Activated CD4-positive, alpha-beta T cell treated with anti-CD3 and anti-CD28 coated beads for 4 hours (primary cell): ENCODE results near the gene TXLNA.

Experiments used
- DNase-seq, 2 donors: peaks; one replicate each; pipeline ENCODE4 v3.0.0-alpha.2; 2020

Gene TXLNA

DNA sequence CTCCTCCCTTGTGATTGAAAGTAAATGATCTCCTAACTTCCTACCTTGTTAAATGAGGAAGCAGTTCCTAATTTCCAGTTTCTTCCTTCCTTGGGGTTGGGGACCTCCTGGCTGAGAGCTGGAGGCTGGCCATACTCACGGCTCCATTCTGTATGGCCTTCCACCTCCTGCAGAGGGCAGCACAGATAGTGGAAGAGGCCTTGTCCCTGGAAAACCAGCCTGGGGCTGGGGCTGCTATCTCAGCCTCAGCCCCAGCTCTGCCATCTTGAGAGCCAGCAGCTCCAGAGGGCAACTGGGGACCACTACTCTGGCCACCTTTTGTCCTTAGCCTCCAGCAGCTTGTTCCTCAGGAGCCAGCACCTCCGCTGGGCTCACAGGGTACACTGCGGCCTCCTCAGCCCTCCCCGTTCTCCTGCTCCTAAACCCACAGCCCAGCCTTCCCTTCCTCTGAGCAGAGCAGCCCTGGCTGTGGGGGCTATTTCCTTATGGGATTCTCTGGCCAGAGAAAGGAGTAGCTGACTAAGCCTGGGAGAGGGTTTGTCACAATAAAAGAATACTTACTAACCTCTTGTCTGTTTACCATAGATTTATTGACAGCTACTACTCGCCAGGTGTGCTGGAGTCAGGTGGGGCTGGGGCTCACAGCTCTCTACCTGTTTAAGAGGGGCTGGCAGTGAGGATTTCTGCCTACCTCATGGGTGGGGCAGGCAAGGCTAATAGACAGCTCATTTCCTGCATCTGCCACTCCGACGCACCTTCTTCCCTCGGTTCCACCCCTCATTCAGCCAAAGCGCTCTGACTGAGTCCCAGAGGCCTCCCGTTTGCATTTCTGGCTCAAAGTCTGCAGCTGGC is 36.4 kb downstream of the TXLNA start:
- peak; percentile 58 to 67 for DNase-seq

DNA sequence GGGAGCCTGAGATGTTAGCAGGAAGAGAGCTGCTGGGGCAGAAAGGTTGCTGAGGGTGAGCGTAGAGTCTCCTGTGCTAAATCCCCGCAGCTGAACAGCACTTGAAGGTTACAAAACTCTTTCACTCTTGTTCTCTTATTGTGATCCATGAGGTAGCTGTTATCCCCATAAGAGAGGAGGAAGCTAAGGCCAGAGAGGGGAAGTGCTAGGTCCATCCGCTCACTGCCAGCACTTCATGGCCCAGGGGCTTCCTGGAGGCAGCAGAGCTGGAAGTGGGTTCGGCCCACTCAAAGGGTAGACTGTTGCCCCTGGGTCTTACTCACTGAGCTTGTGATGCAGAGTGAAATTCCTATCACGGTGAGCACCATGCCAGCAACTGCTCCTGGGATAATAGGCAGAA is 37.1 kb downstream of the TXLNA start:
- DNase-seq: no peak

DNA sequence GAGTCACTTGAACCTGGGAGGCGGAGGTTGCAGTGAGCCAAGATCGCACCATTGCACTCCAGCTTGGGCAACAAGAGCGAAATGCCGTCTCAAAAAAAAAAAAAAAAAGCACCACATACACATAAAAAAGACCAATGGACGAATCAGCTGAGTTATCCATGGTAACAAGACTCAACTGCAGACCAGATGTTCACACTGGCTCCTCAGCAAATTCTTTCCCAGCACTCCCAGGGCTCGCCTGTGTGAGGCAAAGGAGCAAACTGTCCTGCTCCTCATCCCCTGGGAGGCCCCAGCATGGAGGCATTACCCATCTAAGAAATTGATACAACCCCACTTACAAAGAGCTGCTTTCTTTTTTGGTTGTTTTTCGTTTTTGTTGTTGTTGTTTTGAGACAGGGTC is 39.5 kb downstream of the TXLNA start:
- DNase-seq: no peak

DNA sequence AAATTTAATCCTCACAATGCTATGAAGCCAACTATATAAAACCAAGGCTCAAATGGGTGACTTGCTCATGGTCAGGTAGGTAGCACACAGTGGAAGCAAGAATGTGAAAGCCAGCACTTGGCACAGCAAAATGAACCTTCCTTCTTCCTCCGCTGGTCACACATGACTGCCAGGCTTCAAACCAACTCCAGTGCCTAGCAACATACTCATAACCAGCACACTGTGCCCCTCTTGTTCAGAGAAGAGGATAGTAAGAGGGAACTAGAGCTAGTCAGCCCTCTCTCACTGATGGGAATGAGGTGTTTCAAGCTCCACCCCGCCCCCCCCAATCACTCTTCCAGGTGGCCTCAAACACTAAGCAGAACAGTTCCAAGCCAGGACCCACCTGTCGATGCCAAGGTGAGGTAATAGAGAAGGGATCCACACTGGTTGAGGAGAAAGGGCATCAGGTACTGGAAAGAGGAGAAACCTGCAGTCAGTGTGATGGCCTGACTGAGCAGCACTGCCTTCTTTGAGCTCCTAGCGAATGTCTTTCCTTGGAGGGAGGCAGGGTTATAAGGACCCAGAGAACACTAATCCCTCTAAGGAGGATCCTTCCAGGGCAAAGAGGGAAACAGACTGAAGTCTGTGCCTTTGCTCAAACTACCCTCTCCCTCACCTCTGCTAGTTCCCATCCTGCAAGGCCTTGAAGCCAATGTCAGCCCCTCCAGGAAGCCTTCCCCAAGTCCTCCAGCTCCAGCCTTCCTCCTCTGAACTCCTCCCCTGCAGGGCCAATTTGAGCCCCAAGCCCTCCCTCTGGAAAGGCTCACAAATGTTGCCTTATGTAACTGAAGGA is 41.5 kb downstream of the TXLNA start:
- DNase-seq: no peak

DNA sequence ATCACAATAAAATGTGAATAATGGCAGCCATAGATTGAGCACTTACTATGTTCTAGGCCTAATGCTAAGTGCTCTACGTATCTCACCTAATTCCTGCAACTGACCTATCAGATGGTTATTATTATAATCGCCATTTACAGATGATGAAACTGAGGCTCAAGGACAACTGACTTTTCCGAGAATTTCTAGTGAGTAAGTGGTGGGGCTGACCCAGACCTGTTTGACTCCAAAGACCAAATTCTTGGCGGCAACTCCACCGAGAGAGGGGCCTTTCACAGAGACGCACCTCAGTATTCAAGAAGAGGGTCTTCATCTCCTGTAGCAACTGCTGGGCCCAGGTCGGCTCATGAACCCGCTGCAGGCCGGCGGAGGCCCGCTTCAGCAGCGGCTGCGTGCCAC is 42.1 kb downstream of the TXLNA start:
- no peak for DNase-seq

DNA sequence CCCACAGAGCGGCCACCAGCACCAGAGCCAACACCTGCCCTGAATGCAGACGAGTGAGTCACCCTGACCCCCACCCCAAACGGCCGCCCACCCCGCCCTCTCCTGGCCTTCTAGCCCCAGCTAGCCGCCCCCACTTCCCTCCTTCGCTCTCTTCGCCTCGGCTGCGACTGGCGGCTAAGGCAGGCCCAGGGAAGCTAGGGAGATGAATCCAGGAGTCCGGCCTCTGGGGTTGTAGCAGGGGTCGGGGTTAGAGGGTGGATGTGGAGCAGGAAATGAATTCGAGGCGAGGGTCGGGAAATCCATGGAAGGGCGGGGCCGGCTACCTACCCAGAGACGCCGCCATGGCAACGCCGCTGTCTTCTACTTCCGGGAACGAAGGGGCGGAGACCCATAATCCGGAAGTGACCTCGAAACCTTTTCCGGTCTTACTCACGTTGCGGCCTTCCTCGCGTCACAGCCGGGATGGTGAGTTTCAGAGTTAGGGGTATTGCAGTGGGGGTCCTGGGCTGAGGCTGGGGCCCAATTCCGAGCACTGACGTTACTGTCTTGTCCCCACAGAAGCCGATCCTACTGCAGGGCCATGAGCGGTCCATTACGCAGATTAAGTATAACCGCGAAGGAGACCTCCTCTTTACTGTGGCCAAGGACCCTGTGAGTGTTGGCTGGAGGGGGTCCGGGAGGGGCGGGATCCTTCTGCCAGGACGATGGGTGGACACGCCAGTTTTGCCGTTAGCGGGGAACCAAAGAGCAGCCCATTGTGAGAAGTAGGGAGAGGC is 42.7 kb downstream of the TXLNA start, which contains the start of the genes EIF3I and TMEM234:
TSS of gene EIF3I (plus strand) at position 428 of the 776 bp plus-strand sequence. CDS start at position 463, 35 bp downstream.
TSS of gene TMEM234 (minus strand) at position 374 of the 776 bp plus-strand sequence. CDS start at position 343, 31 bp downstream.
- peak; percentile 90 to 91 for DNase-seq

DNA sequence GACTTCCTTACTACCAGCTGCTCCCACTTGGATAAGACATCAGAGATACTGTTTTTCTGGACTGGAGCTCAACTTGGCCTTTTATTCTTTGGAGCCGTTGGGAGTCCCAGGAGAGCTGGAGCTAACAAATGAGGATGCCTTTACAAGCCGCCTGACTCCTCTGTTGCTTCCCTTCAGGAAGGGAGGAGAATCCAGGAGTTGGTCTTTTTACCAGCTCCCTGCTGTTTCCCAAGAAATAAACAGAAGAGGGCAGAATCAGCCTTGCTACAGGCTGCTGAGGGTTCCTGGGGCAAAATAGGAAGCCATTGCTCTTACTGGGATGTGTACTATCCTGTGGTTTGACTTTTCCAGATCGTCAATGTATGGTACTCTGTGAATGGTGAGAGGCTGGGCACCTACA is 44.2 kb downstream of the TXLNA start:
- no peak for DNase-seq

DNA sequence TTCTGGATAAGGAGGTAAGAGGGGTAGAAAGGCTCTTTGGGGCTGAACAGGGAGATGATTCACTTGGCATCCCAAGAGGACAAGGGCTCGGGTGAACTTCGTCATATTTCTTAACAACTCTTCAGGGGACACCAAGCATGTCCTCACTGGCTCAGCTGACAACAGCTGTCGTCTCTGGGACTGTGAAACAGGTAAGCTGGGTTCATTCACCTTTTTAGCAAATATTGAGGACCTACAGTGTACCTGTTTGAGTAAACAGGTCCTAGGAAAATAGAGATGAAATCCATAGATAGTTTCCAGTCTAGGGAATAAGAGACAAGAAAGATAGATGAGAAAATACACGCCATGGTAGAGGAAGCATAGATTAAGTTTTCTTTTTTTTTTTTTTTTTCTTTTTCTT is 44.8 kb downstream of the TXLNA start:
- no peak for DNase-seq

DNA sequence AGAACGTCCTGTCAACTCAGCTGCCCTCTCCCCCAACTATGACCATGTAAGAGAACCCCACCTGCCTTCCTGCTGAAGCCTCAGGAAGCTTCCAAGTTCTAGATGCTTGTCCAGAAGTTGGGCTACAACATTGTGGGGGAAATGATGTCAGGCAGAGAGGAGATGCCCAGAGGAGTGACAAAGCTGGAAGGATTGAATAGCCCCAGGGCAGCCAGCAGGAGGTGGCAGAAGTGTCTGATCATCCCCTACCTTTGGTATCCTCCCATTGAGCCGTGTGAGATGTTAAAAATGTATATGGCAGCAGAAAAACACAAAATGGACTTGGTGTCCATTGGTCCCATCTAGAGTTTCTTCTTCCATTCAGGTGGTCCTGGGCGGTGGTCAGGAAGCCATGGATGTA is 49.3 kb downstream of the TXLNA start:
- DNase-seq: no peak

DNA sequence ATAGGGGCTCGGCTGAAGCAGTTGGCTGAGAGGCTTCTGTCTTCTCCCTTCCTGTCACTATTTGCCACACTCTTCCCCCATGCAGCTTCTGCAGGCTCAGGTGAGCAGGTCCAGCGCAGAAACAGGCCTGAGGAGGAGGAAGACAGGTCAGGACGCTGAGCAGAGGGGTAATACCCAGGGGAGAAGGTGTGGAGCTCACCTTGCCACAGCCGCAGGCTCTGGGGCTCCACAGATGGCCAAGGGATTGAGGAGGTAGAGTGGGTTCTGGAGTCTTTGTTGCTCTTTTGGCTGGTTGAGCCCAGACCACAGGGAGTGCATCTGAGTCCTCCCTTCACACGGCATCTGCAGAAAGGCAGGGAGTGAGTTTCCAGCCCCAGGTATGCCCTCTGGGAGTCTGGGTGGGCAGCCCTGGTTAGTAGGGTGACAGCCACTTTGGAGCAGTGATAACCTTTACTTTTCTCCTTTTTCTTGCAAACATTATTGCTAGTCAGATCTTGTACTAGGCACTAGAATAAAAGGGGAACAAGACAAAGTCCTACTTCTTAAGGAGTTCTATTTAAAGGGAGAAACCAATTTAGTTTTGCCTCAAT is 52.5 kb downstream of the TXLNA start:
- DNase-seq: no peak

DNA sequence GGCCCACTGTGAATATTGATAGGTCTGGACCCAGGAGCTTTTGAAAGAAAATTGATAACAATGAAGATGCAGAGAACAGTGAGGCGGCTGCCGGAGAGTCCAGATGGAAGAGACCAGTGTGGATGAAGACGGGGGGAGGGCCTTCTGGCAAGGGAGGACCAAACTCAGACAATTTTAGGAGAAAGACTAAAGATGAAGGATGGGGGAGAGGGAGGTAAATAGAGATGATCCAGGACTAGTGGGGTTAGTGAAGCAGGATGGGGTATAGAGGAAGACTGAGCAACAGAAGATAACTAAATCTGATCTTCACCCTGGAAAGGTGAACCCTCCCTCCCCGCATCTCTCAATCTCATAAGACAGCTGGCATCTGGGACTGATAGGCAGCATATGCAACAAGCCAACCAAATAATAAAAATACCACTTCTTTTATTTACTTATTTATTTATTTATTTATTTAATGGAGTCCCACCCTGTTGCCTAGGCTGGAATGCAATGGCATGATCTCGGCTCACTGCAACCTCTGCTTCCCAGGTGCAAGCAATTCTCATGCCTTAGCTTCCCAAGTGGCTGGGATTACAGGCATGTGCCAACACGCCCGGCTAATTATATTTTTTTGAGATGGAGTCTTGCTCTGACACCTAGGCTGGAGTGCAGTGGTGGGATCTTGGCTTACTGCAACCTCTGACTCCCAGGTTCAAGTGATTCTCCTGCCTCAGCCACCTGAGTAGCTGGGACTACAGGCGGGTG is 53.3 kb downstream of the TXLNA start:
- no peak for DNase-seq

DNA sequence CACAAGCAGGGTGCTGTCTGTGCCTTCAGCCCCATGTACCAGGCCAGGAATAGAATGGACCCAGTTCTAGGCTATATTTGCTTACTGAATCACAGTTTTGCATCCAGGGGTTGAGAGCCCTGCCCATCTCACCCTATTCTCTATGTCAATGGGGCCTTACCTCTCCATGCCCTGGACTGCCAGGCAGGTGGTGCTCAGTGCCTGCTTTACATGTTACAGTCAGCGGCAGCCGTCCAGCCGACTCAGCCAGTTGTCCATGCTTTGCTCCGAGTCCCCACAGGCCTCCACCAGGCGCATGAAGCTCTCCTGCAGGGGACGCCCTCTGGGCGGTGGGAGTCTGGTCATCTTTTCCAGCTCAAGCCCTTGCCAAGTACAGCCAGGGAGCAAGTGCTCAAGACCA is 55.3 kb downstream of the TXLNA start:
- DNase-seq: no peak

DNA sequence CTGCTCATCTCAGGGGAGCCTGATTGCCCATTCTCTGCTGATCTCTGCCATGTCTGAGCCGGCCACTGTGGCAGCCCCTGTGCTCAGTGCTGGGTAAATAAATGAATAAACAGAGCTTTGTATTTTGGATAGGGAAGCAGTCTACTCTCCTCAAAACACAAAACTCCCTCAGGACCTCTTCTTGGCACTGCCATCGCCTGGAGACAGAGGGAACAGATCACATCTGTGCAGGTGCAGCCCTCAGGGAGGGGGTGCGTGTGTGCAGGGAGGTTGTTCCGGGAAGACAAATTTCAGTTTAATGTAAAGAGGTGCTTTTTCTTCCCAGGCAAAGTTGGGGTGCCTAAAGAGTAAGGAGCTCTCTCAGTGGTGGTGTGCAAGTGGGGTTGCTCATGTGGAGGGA is 59.9 kb downstream of the TXLNA start:
- DNase-seq: no peak

DNA sequence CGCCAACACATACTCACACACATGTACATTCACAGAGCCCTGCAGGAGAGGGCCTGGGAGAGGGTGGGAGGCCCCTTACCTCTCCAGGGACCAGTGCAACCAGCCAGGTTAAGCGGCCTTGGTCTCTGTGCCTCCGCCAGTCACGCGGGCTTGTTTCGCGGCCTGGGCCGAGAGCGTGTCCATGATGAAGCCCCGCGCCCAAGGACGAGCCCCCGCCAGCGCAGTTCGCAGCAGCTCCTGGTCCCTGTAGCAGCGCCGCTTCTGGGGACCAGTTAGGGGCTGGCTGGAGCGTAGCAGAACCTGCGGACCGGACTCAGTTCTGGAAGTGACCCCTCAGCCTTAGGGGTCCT is 60.3 kb downstream of the TXLNA start:
- no peak for DNase-seq

DNA sequence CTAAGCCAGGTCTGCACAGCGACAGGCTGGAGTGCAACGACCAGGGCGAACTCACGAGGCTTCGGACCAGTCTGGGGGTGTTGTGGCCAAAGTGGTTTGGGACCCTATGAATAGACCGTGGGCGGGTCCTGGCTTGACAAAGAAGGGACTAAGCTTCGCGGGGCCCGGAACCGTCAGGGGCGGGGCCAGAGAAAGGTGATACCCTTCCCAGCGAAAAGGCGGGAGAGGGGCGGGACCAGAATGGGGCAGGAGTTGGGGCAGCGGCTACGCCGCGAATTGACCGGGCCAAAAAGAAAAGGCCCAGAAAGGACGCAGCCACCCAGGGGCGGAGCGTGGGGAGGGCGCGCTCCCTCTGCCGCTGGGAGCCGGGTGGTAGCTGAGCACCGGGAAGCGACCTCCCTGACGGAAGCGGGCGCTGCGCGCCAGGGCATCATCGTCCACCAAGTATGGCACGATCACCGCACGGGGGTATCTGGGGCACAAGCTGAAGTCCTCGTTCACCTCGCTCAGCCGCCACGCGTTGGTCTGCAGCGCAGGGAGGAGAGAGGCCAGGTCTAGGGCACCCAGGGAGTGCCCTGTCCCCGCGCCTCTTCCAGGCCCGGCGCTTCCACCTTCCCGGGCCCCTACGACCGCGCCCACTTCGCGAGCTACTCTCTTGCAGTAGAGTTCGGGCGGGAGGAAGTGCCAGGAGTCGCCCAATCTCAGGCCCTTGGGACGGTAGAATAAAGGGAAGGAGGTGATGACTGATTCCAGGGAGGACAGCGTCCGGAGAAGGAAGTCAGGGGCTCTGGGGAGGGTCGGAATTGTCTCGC is 60.9 kb downstream of the TXLNA start:
- peak; percentile 54 to 55 for DNase-seq

DNA sequence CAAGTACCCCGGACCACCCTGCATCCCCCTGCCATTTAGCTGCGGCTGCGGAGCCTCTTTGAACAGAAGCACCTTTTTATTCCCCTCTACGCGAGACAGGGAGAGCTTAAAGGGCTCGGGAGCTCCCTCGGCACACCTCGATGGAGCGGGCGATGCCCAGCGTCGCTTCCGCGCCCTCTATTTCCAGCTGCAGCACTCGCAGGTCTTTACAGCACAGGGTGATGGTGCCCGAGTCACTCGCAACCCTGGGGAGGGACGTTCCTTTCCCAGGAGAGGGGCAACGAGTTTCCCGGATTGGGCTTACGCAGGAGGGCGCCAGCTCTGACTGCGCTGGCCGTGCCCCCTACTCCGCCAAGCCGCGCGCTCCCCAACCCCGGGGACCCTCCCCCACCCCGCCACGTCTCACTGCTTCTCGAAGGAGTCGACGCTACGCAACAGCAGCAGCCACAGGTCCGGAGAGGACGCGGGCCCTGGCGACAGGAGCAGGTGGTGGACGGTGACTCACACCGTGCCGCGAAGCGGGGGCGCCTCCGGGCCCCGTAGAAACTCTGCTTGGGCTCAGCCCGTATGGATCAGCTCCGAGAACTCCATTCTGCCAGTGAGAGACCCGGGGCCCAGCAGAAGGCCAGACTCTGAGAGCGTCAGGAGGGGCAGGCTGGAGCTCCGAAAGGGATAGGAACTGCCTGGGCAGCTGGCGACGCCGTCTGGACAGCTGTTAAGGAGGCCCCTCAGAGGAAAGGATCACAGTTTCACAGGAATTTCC is 61.7 kb downstream of the TXLNA start:
- peak in 1 of 2 donors; percentile 31 for DNase-seq

DNA sequence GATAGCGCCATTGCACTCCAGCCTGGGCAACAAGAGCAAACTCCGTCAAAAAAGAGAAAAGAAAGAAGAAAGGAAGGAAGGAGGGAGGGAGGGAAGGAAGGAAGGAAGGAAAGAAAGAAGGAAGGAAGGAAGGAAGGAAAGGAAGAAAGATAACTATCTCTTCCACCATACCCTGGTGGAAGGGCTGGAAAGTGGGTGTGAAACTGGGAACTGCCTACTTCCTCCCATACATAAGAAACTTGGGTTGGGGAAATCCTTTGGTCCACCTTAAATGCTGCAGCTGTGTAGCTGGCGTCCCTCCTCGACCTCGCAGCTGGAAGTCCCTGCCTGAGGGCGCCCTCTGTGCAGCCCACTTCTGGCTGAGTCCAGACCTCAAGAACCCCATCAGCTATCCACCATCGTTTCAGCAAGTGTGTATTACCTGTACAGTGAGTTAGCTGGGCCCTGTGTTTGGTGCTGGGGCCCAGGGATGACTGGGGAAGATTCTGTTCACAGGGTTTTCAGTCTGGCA is 62.9 kb downstream of the TXLNA start:
- DNase-seq: no peak

DNA sequence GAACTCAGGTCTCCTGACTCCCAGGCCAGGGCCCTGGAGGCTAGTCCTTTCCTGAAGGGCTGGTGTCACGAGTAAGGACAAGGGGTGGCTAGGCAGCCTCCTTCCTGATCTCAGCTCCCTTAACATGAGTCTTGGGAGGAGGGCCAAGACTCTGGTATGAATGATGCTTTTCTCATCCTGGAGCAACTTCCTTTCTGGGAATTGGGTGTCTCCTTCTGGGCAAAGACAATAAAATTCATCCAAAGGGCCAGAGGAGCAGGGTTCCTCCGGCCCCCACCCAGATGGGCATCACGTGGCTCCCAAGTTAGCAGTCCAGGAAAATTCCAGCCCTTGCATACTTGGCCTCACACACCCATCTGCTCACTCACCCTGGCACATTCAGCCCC is 67.4 kb downstream of the TXLNA start, which contains the start of gene FAM167B:
TSS of gene FAM167B (plus strand) at position 335 of the 386 bp plus-strand sequence. CDS start 200 bp downstream, outside the sequence.
- no peak for DNase-seq

DNA sequence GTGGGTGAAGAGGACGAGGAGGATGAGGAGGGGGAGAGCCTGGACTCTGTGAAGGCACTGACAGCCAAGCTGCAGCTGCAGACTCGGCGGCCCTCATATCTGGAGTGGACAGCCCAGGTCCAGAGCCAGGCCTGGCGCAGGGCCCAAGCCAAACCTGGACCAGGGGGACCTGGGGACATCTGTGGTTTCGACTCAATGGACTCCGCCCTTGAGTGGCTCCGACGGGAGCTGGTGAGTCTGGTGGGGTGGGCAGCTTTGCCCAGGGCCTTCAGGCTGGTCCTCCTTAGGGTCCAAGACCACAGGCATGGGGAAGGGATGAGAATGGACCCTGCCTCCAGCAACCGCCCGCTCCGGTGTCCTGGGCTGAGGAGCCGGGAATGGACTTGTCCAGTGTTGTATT is 68.0 kb downstream of the TXLNA start:
- DNase-seq: no peak
